HEK293 (cell line): ENCODE data around the gene NOB1.

Experiments used
- CTCF ChIA-PET: fragments of 350-600 bp; formaldehyde crosslinking; extraction: SDS; loops from one replicate; lab custom pipeline; 2021; ENCODE audit warnings: antibody characterized with exemption; lab: Yijun Ruan, JAX
- POLR2A ChIA-PET: fragments of 300-600 bp; formaldehyde crosslinking; extraction: SDS; loops from one replicate; lab custom pipeline; 2020; ENCODE audit warnings: antibody characterized with exemption, inconsistent platforms; lab: Yijun Ruan, JAX
- H3K27ac ChIP-seq: fragments of 200-500 bp; sonication (Bioruptor generic); 2 replicates; pipeline ENCODE4 v1.5.1; 2014; ENCODE audit warnings: low read depth, low read length, control low read depth, inconsistent platforms; ENCODE audit errors: extremely low read depth
- H3K36me3 ChIP-seq, 2 experiments: fragments of 200-500 bp in 1 of 2; sonication (Bioruptor generic) in 1 of 2; 1 replicate in 1 of 2; 2 replicates in 1 of 2; pipeline ENCODE4 v1.5.1; 2014 to 2017; ENCODE audit warnings: inconsistent platforms in 2 of 2, low read length in 2 of 2; ENCODE audit not compliant: control insufficient read depth in 2 of 2, insufficient read depth in 1 of 2
- H3K4me1 ChIP-seq: fragments of 200-500 bp; sonication (Bioruptor generic); 2 replicates; pipeline ENCODE4 v1.5.1; 2014; ENCODE audit warnings: mild to moderate bottlenecking, low read length, inconsistent platforms; ENCODE audit not compliant: control insufficient read depth, insufficient read depth
- H3K4me3 ChIP-seq: 2 replicates; pipeline ENCODE4 v1.5.1; 2011; ENCODE audit warnings: low read depth, mild to moderate bottlenecking, control low read depth, low read length, moderate library complexity
- H3K9me3 ChIP-seq: fragments of 200-500 bp; sonication (Bioruptor generic); 2 replicates; pipeline ENCODE4 v1.5.1; 2014; ENCODE audit warnings: low read depth, low read length, inconsistent platforms; ENCODE audit not compliant: control insufficient read depth, insufficient read depth
- REST ChIP-seq: fragments of 450-650 bp; formaldehyde crosslinking; IDR thresholded peaks from 2 replicates; pipeline ENCODE4 v1.5.1; 2016; ENCODE audit warnings: missing biosample characterization, missing genetic modification characterization
- YY2 ChIP-seq: fragments of 450-650 bp; formaldehyde crosslinking; IDR thresholded peaks from 2 replicates; pipeline ENCODE4 v1.5.1; 2016; ENCODE audit warnings: missing biosample characterization, missing genetic modification characterization
- ZNF354C ChIP-seq: fragments of 450-650 bp; formaldehyde crosslinking; IDR thresholded peaks from 2 replicates; pipeline ENCODE4 v1.5.1; 2016; ENCODE audit warnings: missing biosample characterization, missing genetic modification characterization, low read depth, borderline replicate concordance
- ZNF394 ChIP-seq: fragments of 450-650 bp; formaldehyde crosslinking; IDR thresholded peaks from 2 replicates; pipeline ENCODE4 v1.5.1; 2016; ENCODE audit warnings: missing biosample characterization, missing genetic modification characterization, mild to moderate bottlenecking, moderate library complexity, borderline replicate concordance
- ZNF792 ChIP-seq: fragments of 450-650 bp; formaldehyde crosslinking; IDR thresholded peaks from 2 replicates; pipeline ENCODE4 v1.5.1; 2016; ENCODE audit warnings: missing biosample characterization, missing genetic modification characterization

The NOB1 gene

GRCh38 chr16:69691980-69692911 is 62.5 kb downstream of the NOB1 start:
- H3K4me1 ChIP-seq: no peaks in the 10 kb centered on the region
- TF ChIP-seq ZNF394 (no peak), ZNF792 (tag by site-specific recombination) (no peak), REST (tag by site-specific recombination) (no peak), ZNF354C (tag by site-specific recombination) (no peak), YY2 (tag by site-specific recombination) (0 out of 2 replicates have a peak, but pooled peaks have one; percentile 8)
- ChIA-PET CTCF (interaction anchor here (1.0 kb wide), 1 partner anchor 17 kb away, joined by 3 read pairs; no protein-coding TSS in a partner anchor), POLR2A (no interaction called here)
- H3K27ac ChIP-seq: no peak overlapping the region
- no peaks in the 10 kb centered on the region for H3K9me3 ChIP-seq
- H3K4me3 ChIP-seq: no peak overlapping the region
- peaks cover 31 to 66% of the 10 kb centered on the region in 2 experiments for H3K36me3 ChIP-seq
